GM18507 (cell line): ENCODE results near the gene OR13J1.

Experiments used
- DNase-seq: peaks from one replicate; pipeline ENCODE4 v3.0.0; 2011; ENCODE audit warnings: low read depth; ENCODE audit not compliant: insufficient read length; ENCODE audit errors: extremely low spot score
- FAIRE-seq: peaks from 2 replicates; lab custom pipeline; 2011; peaks lifted over from hg19 to GRCh38; lab: Jason Lieb, UNC

Gene OR13J1

DNA sequence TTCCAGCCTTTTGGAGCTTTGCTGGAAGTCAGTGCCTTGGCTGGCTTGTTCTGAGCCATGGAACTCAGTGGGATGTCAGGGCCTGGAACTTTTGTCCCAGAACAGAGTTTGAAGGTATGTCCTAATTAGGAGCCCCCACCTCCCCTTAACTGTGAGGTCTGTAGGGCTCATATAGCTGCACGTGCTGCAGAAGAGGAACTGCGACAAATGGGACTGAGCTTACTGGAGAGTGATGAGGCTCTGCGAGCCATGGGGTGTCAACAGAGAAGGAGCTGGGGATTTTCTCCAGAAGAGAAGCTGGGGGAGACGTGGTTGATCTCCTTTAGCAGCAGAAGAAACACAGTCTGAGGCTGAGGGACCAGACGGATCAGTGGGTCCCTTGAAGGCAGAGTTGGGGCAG lies 30.3 kb downstream of the OR13J1 start:
- FAIRE-seq: no peak

DNA sequence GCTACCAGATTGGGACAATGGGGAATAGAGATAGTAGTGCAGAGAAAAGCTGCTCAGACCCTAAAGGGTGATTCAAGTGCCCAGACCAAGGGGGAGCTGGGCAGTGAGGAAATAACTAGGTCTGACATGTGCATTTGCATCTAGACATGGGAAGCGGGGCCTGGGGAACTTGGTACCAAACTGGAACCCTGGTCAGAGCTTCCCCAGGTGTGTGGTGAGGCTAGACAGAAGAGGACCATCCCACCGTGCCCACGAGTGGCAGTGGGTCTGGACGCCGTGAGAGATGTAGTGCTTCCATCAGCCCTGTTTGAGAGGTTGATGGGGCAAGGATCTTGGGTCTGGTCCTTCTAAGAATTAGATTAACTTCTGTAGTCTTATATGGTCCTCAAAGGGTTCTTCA lies 33.6 kb downstream of the OR13J1 start:
- DNase-seq (no peak), FAIRE-seq (no peak)

More for the DNA sequence above, 30.3 kb downstream of the OR13J1 start:
- no peak for DNase-seq

DNA sequence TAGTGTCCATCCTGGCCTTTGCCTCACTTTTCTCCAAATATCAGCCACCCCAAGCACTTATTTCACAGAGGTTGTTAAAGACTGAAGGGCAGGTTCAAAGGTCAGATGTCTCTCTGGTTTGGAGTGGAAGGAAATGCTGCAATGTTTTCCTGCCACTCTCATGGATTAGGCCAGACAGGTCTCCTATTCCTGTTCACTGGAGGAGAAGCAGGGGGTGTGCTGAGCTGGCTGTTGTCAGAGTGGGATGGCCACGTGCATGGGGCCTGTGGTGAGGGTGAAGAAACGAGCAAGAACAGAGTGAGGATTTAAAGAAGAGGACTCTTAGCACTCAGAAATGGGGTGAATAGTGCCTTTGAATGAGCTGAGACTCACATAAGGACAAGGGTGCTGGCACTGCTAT lies 34.4 kb downstream of the OR13J1 start:
- FAIRE-seq: peak; percentile 44
- no peak for DNase-seq

DNA sequence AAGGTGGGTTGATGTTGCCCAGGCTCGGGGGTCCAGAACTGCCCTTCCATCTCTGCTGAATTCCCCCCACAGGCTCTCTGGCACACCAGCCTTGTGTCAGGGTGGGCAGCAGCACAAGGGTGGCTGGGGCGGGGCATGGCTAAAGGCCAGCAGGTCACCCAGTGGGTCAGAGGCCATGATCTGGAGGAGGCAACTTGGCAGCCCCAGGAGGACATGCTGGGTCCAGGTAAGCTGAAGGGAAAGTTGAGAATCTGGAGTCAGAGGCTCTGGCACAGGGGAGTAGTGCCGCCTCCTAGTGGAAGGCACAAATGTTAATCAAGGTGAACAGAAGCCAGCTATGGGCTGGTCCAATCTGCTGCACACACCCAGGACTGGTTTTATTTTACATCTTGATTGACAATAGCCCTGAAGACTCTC lies 35.0 kb downstream of the OR13J1 start:
- DNase-seq: no peak
- FAIRE-seq: peak; percentile 69

DNA sequence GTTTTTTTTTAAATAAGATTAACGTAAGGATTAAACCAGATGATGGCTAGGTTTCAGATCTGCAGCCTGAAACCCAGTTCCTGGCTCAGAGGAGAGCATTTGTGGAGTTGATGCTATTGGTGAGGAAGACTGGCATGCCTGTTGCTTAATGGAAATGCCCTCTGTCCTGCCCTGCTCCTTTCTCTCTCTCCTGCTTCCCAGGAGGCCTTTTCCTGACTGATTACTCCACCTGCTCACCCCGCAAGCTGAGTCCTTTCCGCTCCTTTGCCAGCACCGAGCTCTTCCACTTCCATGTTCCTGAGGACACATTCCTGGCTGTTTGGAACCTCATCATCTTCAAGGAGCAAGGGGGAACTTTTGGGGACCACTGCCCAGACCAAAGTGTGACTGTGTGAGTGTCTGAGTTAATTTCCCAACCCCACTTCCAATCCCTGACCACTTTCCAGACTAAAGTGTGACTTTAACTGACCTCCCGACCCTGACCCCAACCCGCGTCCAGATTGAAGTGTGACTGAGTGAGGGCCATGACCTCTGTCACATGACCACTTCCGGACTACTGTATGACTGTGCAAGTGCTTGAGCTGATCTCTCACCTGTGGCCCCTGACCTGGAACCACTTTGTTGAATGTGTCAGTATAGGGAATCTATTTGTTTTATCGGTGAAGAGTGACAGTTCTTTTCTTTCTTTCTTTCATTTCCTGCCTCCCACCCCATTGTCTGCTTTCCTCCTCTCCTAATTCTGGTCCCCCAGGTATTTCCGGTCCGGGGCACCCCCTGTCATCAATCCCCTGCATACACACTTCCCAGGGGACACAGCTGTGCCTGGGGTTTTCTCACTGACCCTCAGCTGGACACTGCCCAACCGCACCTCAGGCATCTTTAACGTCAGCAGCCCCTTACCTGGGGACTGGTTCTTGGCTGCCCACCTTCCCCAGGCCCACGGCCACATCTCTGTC lies 35.7 kb downstream of the OR13J1 start:
- FAIRE-seq: peak; percentile 24
- DNase-seq: no peak

DNA sequence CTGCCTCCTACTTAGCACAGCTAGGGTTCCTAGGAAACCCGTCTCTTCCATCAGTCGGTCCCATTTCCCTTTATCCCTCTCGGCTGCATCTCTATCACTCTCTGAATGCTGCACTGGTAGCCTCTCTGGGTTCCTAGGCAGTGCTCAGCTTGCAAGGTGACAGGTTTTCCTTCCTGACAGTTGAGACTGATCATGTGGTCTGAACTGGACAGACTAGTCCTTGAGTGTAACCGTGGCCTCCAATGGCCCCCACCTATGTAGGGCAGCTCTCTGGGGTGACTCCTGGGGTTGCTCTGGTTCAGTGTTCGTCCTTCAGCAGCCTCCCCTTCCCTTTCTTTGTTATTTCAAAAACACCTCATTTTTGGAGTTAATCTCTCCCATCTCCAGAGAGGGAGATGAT lies 37.4 kb downstream of the OR13J1 start:
- DNase-seq (no peak), FAIRE-seq (no peak)

DNA sequence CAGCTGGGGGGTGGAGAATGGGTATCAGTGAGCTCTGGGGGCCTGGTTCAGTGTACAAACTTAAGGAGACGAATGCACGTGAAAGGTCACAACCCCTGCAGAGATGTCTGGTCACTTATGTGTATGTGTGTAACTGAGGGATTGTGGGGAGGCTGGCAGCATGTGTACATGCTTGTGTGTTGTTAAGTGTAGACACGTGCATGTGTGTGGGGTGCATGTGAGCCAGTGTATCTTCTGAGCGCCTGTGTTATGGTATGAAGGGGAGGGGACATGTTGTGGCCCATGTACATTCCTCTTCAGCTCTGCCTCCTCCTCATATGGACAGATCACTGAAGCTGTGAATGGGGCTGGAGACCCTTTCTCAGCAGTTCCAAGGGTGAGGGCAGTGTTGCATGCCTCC lies 39.2 kb downstream of the OR13J1 start:
- FAIRE-seq: no peak
- no peak for DNase-seq

DNA sequence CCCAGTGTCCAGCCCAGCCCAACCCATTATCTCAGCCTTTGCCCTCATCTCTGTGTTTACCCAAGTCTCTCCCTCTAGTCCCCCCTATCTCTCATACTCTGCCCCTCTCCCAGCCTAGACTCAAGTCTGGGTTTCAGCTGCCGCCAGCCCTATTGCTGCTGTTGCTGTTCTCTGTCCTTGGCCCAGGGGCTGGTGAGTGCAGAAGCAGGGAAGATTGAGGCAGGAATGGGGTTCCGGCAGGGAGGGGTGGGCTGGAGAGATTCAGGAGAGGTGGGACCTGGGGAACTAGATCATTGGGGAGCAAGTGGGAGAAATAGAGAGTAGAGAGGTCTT lies 40.5 kb downstream of the OR13J1 start:
- DNase-seq (no peak), FAIRE-seq (no peak)

DNA sequence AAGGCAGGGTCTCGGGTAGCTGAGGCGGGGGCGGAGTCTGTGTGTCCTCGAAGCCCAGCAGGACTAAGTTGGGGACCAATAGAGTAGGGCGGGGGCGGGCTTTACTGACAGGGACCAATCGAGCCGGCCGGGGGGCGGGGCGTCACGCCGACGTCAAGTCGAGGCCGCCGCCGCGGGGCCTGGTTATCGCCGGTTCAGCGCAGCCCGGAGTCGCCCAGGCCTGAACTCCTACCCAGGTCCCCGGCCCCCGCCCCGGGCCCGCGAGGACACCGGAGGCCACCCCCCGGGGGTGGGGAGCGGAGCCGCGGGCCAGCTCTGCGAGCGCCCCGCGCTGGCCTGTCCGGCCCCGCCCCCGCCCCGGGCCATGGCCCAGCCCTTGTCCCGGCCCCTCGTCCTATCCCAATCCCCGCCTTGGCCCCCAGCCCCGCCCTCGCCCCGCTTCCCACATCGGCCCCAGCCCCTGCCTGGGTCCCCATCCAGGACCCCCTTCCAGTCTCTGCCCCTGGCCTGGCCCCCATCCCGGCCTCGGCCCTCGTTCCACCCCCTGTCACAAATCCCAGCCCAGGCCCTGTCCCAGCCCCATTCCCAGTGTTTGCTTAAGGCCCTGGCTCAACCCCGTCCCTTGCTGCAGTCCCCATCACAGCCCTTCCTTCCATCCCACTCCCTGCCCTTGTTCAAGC lies 41.0 kb downstream of the OR13J1 start, which contains the start of gene TMEM8B:
Gene TMEM8B (plus strand): TSS at position 145 of the 680 bp plus-strand sequence. CDS start 220 bp downstream, at position 365.
- DNase-seq (peak; percentile 90), FAIRE-seq (peak; percentile 79)

DNA sequence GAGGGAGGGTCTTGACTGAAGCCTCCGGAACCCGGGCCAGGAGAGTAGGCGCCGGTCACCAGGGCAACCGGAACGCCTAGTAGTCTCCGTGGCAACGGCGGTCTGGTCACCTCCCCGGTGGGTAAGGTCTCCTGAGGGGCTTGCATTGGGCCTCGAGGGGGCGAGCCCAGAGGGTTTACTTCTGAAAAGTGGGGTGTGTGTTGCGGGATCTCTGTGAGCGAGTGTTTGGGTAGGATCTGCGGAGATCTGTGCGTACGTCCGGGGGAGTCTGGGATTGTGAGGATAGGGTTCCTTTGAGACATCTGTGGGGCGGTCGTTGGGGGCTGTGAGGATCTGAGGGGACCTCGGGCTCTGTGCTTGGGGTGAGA lies 41.5 kb downstream of the OR13J1 start, which contains the start of gene FAM221B:
Gene FAM221B (minus strand): TSS at position 17 of the 368 bp plus-strand sequence. CDS start 2,571 bp downstream, outside the sequence.
- no peak for FAIRE-seq
- DNase-seq: no peak

DNA sequence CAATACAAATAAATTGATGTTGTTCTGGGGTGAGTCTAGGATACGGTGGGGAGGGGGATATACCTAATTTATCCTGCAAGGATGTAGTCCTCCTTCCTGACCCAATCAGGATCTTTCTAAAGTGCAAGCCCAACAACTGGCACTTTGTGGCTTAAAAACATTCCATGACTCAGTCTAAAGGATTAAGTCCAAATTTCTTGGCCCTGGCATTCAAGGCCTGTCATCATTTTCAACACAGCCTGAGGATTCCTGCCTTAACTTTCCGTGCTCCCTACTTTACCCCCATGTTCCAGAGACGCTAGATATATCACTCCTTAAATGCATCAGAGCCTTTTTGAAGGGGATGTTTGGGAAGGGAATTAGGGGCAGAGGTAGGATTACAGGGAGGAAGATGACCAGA lies 42.7 kb downstream of the OR13J1 start:
- DNase-seq (no peak), FAIRE-seq (no peak)

DNA sequence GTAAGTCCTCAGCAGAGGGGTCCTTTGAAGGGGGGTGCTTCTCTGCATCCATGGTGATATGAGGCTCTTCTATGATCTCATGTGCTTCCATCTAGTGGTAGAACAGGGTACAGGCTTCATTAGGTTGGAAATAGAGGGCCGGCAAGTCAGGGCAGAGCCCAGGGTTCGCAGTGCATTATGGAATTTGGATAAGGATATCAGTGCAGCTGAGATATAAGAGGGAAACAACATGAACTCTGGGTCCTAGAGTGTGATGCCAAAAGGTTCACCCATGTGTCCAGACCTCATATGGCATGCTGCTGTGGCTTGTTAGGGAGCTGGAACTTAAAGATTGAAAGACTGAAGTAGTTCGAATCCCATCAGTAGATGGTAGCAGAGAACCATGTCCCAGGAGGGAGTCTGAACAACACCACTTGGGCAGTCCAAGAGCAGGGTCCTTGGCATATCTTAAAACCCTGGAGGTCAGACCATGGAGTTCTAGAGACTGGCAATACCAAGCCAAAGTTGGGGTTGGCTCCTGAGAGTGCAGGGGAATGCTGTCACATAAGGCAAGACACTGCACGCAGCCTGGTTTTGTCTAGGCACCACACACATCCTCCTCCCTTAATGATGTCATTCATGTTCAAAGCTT lies 44.0 kb downstream of the OR13J1 start:
- peak; percentile 71 for FAIRE-seq
- no peak for DNase-seq

DNA sequence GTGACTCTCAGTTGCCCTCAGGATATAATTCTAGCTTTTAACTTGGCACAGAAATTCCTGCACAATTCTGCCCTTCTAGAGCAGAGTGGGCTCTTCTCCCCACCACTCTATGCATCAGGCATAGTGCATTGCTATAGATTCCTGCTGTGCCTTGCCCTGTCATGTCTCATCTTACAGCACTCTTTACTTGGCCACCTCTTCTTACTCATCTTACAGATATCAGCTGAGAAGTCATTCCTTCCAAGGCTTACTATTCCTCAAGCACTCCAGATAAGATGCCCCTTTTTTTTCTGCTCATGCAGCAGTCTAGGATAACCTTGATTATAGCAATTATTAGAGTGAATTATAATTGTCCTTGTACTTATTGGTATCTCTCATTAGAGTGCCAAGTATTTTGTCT lies 47.3 kb downstream of the OR13J1 start:
- FAIRE-seq (no peak), DNase-seq (no peak)

DNA sequence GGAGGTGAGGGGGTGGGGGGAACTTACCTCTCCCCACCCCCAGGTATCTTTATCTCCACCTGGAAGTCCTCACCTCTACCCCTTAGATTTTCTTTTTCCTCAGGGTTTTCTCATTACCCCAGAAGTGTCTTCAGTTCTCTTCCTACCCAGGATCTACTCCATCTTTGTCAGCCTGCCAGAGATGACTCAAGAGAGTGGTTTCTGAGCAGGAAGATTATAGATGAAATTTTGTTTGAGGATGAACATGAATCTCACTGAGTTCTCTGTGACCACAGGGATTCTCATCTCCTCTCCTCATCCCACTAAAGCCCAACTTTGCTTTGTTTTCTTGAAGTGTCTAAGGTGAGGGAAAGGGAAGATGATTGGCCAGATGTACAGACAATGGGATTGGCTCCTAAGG lies 50.1 kb downstream of the OR13J1 start:
- FAIRE-seq (no peak), DNase-seq (no peak)
